HEK293 (cell line): ENCODE measurements around the gene PPP3CA.
A peak's percentile ranks its signal among the peaks of the same experiment; 100 is the strongest.
"Not testable (repeated sequence)": the region's sequence is repeated elsewhere in the genome, so short reads cannot be mapped to it uniquely, and the experiment has no call there.

Source experiments
- CTCF ChIA-PET: fragments of 350-600 bp; formaldehyde crosslinking; extraction: SDS; loops from one replicate; lab custom pipeline; 2021; ENCODE audit warnings: antibody characterized with exemption; lab: Yijun Ruan, JAX
- POLR2A ChIA-PET: fragments of 300-600 bp; formaldehyde crosslinking; extraction: SDS; loops from one replicate; lab custom pipeline; 2020; ENCODE audit warnings: antibody characterized with exemption, inconsistent platforms; lab: Yijun Ruan, JAX
- H3K27ac ChIP-seq: fragments of 200-500 bp; sonication (Bioruptor generic); 2 replicates; pipeline ENCODE4 v1.5.1; 2014; ENCODE audit warnings: low read depth, low read length, control low read depth, inconsistent platforms; ENCODE audit errors: extremely low read depth
- H3K36me3 ChIP-seq, 2 experiments: fragments of 200-500 bp in 1 of 2; sonication (Bioruptor generic) in 1 of 2; 1 replicate in 1 of 2; 2 replicates in 1 of 2; pipeline ENCODE4 v1.5.1; 2014 to 2017; ENCODE audit warnings: inconsistent platforms in 2 of 2, low read length in 2 of 2; ENCODE audit not compliant: control insufficient read depth in 2 of 2, insufficient read depth in 1 of 2
- H3K4me1 ChIP-seq: fragments of 200-500 bp; sonication (Bioruptor generic); 2 replicates; pipeline ENCODE4 v1.5.1; 2014; ENCODE audit warnings: mild to moderate bottlenecking, low read length, inconsistent platforms; ENCODE audit not compliant: control insufficient read depth, insufficient read depth
- H3K4me3 ChIP-seq: 2 replicates; pipeline ENCODE4 v1.5.1; 2011; ENCODE audit warnings: low read depth, mild to moderate bottlenecking, control low read depth, low read length, moderate library complexity
- H3K9me3 ChIP-seq: fragments of 200-500 bp; sonication (Bioruptor generic); 2 replicates; pipeline ENCODE4 v1.5.1; 2014; ENCODE audit warnings: low read depth, low read length, inconsistent platforms; ENCODE audit not compliant: control insufficient read depth, insufficient read depth
- CTCF ChIP-seq: fragments of 450-650 bp; formaldehyde crosslinking; IDR thresholded peaks from 2 replicates; pipeline ENCODE4 v1.5.1; 2016; ENCODE audit warnings: missing biosample characterization, missing genetic modification characterization
- KLF17 ChIP-seq: fragments of 450-650 bp; formaldehyde crosslinking; IDR thresholded peaks from 2 replicates; pipeline ENCODE4 v1.5.1; 2016; ENCODE audit warnings: missing biosample characterization, missing genetic modification characterization
- ZBTB8A ChIP-seq: fragments of 450-650 bp; formaldehyde crosslinking; IDR thresholded peaks from 2 replicates; pipeline ENCODE4 v1.5.1; 2016; ENCODE audit warnings: missing biosample characterization, missing genetic modification characterization
- ZNF404 ChIP-seq: fragments of 450-650 bp; formaldehyde crosslinking; IDR thresholded peaks from 2 replicates; pipeline ENCODE4 v1.5.1; 2017; ENCODE audit warnings: missing biosample characterization, missing genetic modification characterization
- ZNF626 ChIP-seq: fragments of 450-650 bp; sonication (Bioruptor Pico); formaldehyde crosslinking; IDR thresholded peaks from 2 replicates; pipeline ENCODE4 v1.5.1; 2018; ENCODE audit warnings: missing biosample characterization, missing genetic modification characterization, inconsistent platforms
- ZNF658 ChIP-seq: fragments of 450-650 bp; formaldehyde crosslinking; IDR thresholded peaks from 2 replicates; pipeline ENCODE4; 2016; ENCODE audit warnings: missing biosample characterization, missing genetic modification characterization
- ZNF670 ChIP-seq: fragments of 450-650 bp; formaldehyde crosslinking; IDR thresholded peaks from 2 replicates; pipeline ENCODE4 v1.5.1; 2016; ENCODE audit warnings: missing biosample characterization, missing genetic modification characterization, low read depth
- ZNF843 ChIP-seq: fragments of 450-650 bp; formaldehyde crosslinking; IDR thresholded peaks from 2 replicates; pipeline ENCODE4 v1.5.1; 2016; ENCODE audit warnings: missing biosample characterization, missing genetic modification characterization
- ZSCAN23 ChIP-seq: fragments of 450-650 bp; formaldehyde crosslinking; IDR thresholded peaks from 2 replicates; pipeline ENCODE4 v1.5.1; 2016; ENCODE audit warnings: missing biosample characterization, missing genetic modification characterization
- TF ChIP-seq, protein P1 (sequence below): fragments of 450-650 bp; formaldehyde crosslinking; IDR thresholded peaks from 2 replicates; pipeline ENCODE4 v1.5.1; 2016; ENCODE audit warnings: missing biosample characterization, missing genetic modification characterization
- TF ChIP-seq, protein P2 (sequence below): fragments of 450-650 bp; formaldehyde crosslinking; IDR thresholded peaks from 2 replicates; pipeline ENCODE4 v1.5.1; 2017; ENCODE audit warnings: missing biosample characterization, missing genetic modification characterization

The PPP3CA gene

DNA sequence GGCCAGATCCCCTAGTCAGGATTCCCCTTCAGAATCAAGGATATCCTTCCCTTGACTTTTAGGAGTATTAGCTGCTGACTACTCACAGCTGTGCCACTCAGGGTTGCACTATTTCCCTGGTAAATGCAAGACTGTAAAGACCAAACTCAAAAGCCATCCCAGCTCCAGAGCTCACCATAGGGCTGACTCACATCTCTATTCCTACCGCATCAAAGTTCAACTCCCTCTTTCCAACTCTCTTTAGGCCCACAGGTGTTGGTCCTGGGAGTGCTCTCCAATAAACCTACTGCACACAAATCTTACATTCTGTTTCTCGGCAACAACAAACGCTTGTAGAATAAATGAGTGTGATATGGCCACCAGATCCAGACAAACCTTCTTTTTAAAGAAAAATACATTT, 109.6 kb downstream of the PPP3CA start (continued):
- TF ChIP-seq CTCF = no peak

- Histone ChIP-seq H3K27ac (no peak overlapping the region), H3K4me3 (no peak overlapping the region), H3K36me3 (no peaks in the 10 kb centered on the region), H3K9me3 (no peaks in the 10 kb centered on the region), H3K4me1 (peaks cover 7% of the 10 kb centered on the region; the same call in 1 of the 2 replicates)
- ChIA-PET POLR2A (no interaction called here), CTCF (no interaction called here)
- TF ChIP-seq ZNF658 = no peak
- TF ChIP-seq ZNF404 (tag by site-specific recombination) = no peak
- TF ChIP-seq ZBTB8A = no peak
- TF ChIP-seq KLF17 (tag by site-specific recombination) = no peak
- TF ChIP-seq ZSCAN23 (tag by site-specific recombination) = no peak
- TF ChIP-seq ZNF843 = no peak
Observed at GRCh38 chr4:101236097-101236496, 111.2 kb downstream of the PPP3CA start.

DNA sequence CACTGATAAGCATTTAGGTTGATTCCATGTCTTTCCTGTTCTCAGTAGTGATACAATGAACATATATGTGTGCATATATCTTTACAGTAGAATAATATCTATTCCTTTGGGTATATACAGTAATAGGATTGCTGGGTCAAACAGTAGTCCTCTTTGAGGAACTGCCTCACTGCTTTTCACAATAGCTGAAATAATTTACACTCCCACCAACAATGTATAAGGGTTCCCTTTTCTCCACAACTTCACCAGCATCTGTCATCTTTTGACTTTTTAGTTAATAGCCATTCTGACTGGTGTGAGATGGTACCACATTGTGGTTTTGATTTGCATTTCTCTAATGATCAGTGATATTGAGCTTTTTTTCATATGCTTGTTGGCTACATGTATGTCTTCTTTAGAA, 113.2 kb downstream of the PPP3CA start:
- CTCF ChIA-PET, H3K27ac ChIP-seq, H3K4me1 ChIP-seq, H3K9me3 ChIP-seq, H3K36me3 ChIP-seq, H3K4me3 ChIP-seq, POLR2A ChIA-PET: not testable (repeated sequence)

GRCh38 chr4:101232074-101232776, 115.1 kb downstream of the PPP3CA start:
- Histone ChIP-seq H3K4me3 (no peak overlapping the region), H3K27ac (no peak overlapping the region), H3K36me3 (no peaks in the 10 kb centered on the region), H3K4me1 (no peaks in the 10 kb centered on the region), H3K9me3 (no peaks in the 10 kb centered on the region)
- ChIA-PET POLR2A (no interaction called here), CTCF (interaction anchor here (0.6 kb wide), 1 partner anchor 1043 kb away, joined by 4 read pairs; no protein-coding TSS in a partner anchor)
- TF ChIP-seq ZNF670 (tag by site-specific recombination) (no peak), ZSCAN23 (tag by site-specific recombination) (no peak), ZNF626 (tag by site-specific recombination) (no peak)
- TF ChIP-seq, protein P1, sequence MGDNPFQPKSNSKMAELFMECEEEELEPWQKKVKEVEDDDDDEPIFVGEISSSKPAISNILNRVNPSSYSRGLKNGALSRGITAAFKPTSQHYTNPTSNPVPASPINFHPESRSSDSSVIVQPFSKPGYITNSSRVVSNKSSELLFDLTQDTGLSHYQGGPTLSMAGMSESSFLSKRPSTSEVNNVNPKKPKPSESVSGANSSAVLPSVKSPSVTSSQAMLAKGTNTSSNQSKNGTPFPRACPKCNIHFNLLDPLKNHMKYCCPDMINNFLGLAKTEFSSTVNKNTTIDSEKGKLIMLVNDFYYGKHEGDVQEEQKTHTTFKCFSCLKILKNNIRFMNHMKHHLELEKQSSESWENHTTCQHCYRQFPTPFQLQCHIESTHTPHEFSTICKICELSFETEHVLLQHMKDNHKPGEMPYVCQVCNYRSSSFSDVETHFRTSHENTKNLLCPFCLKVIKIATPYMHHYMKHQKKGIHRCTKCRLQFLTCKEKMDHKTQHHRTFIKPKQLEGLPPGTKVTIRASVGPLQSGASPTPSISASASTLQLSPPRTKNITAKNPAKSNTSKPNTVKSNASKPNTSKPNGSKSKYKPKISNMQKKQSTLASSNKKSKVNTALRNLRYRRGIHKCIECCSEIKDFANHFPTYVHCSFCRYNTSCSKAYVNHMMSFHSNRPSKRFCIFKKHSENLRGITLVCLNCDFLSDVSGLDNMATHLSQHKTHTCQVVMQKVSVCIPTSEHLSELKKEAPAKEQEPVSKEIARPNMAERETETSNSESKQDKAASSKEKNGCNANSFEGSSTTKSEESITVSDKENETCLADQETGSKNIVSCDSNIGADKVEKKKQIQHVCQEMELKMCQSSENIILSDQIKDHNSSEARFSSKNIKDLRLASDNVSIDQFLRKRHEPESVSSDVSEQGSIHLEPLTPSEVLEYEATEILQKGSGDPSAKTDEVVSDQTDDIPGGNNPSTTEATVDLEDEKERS (tag by site-specific recombination) = no peak
- TF ChIP-seq, protein P2, sequence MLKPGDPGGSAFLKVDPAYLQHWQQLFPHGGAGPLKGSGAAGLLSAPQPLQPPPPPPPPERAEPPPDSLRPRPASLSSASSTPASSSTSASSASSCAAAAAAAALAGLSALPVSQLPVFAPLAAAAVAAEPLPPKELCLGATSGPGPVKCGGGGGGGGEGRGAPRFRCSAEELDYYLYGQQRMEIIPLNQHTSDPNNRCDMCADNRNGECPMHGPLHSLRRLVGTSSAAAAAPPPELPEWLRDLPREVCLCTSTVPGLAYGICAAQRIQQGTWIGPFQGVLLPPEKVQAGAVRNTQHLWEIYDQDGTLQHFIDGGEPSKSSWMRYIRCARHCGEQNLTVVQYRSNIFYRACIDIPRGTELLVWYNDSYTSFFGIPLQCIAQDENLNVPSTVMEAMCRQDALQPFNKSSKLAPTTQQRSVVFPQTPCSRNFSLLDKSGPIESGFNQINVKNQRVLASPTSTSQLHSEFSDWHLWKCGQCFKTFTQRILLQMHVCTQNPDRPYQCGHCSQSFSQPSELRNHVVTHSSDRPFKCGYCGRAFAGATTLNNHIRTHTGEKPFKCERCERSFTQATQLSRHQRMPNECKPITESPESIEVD (tag by site-specific recombination) = peak; percentile 22; the same call in 1 of the 2 replicates
